SU-DHL-6 (cell line): ENCODE measurements around the gene GRK2.

Experiments used
- H2AFZ ChIP-seq: fragments of 200-600 bp; sonication (generic); 2 replicates; pipeline ENCODE4 v1.6.1; 2014; ENCODE audit warnings: low read depth, mild to moderate bottlenecking, moderate library complexity, mixed read lengths, antibody characterized with exemption, low read length; ENCODE audit not compliant: severe bottlenecking
- H3F3A ChIP-seq: fragments of 200-600 bp; shearing (Covaris generic); 2 replicates; pipeline ENCODE4 v1.6.0; 2016; ENCODE audit warnings: antibody characterized with exemption, mild to moderate bottlenecking; ENCODE audit not compliant: insufficient read depth
- H3K27ac ChIP-seq: fragments of 200-600 bp; sonication (generic); 2 replicates; pipeline ENCODE4 v1.5.1; 2016; ENCODE audit warnings: low read depth, mild to moderate bottlenecking, low read length, moderate library complexity, mixed read lengths
- H3K27me3 ChIP-seq: fragments of 200-600 bp; sonication (generic), shearing (Covaris generic); 2 replicates; pipeline ENCODE4 v1.6.0; 2014; ENCODE audit warnings: mild to moderate bottlenecking, low read length
- H3K36me3 ChIP-seq: fragments of 200-600 bp; sonication (generic); 2 replicates; pipeline ENCODE4 v1.6.1; 2014; ENCODE audit warnings: mild to moderate bottlenecking, low read length, mixed read lengths
- H3K4me2 ChIP-seq: fragments of 300-600, 200-600 bp; shearing (Covaris generic), sonication (generic); 2 replicates; pipeline ENCODE4 v1.6.0; 2014; ENCODE audit warnings: low read length, low read depth, mild to moderate bottlenecking; ENCODE audit not compliant: poor library complexity, severe bottlenecking
- H3K4me3 ChIP-seq: fragments of 200-600 bp; sonication (generic); 2 replicates; pipeline ENCODE4 v1.5.1; 2014; ENCODE audit warnings: antibody characterized with exemption, low read length, mild to moderate bottlenecking, mixed read lengths; ENCODE audit not compliant: insufficient read depth, poor library complexity, severe bottlenecking
- H3K79me2 ChIP-seq: fragments of 200-600 bp; sonication (generic); 2 replicates; pipeline ENCODE4 v1.6.1; 2014; ENCODE audit warnings: mild to moderate bottlenecking, low read length, moderate library complexity; ENCODE audit not compliant: insufficient read depth
- H3K9ac ChIP-seq: fragments of 200-600 bp; sonication (generic); 2 replicates; pipeline ENCODE4 v1.7.0; 2014; ENCODE audit warnings: mild to moderate bottlenecking, low read length
- H3K9me2 ChIP-seq: fragments of 200-600 bp; sonication (generic); replicated peaks from 2 replicates; pipeline ENCODE4 v1.6.1; 2014; ENCODE audit warnings: low read length; ENCODE audit not compliant: insufficient read depth
- H3K9me3 ChIP-seq: fragments of 200-600 bp; sonication (generic); 2 replicates; pipeline ENCODE4 v1.6.1; 2014; ENCODE audit warnings: low read length, mixed read lengths; ENCODE audit not compliant: insufficient read depth
- H4K20me1 ChIP-seq: fragments of 200-600 bp; sonication (generic); 2 replicates; pipeline ENCODE4 v1.6.1; 2014; ENCODE audit warnings: low read depth, mild to moderate bottlenecking, antibody characterized with exemption, low read length, moderate library complexity, mixed read lengths
- CTCF ChIP-seq: fragments of 200-600 bp; sonication (generic); IDR thresholded peaks from one replicate; pipeline ENCODE4 v1.5.1; 2017; ENCODE audit warnings: antibody characterized with exemption, mild to moderate bottlenecking, low read length, moderate library complexity; ENCODE audit not compliant: insufficient read depth, poor library complexity, severe bottlenecking
- EZH2phosphoT487 ChIP-seq: fragments of 200-600 bp; sonication (generic), shearing (Covaris generic); conservative IDR thresholded peaks from 2 replicates; pipeline ENCODE4 v1.6.1; 2018; ENCODE audit warnings: mild to moderate bottlenecking, antibody characterized with exemption, low read length, moderate library complexity, mixed read lengths

GRK2 gene

GRCh38 chr11:67332081-67332691, 65.9 kb downstream of the GRK2 start:
- Histone ChIP-seq H3K27me3 (no peaks in the 10 kb centered on the region), H3K4me3 (no peak overlapping the region), H4K20me1 (no peaks in the 10 kb centered on the region), H3K36me3 (no peaks in the 10 kb centered on the region), H3K4me2 (no peak overlapping the region), H3F3A (no peaks in the 10 kb centered on the region), H3K9me2 (no peaks in the 10 kb centered on the region), H3K79me2 (no peaks in the 10 kb centered on the region), H3K9ac (no peak overlapping the region), H3K9me3 (no peaks in the 10 kb centered on the region), H2AFZ (no peak overlapping the region), H3K27ac (no peak overlapping the region)
- TF ChIP-seq CTCF (no peak), EZH2phosphoT487 (no peak)
